Activated effector memory CD4-positive, alpha-beta T cell treated with anti-CD3 and anti-CD28 coated beads, Interleukin-2, amount 50 U/mL, for 16 hours (primary cell): Measurements from ENCODE around the gene HCN4.

Experiments used
- DNase-seq: peaks from one replicate; pipeline ENCODE4 v3.0.0-alpha.2; 2020

HCN4 gene

GRCh38 chr15:73341886-73342600 is 26.7 kb downstream of the HCN4 start:
- no peak for DNase-seq

- no peak for DNase-seq
These were observed 28.1 kb downstream of the HCN4 start for GRCh38 chr15:73340502-73341192.

GRCh38 chr15:73338606-73339374 is 30.0 kb downstream of the HCN4 start:
- no peak for DNase-seq

- DNase-seq = no peak
These were observed 30.7 kb downstream of the HCN4 start for GRCh38 chr15:73338058-73338457.

GRCh38 chr15:73337187-73337586 is 31.6 kb downstream of the HCN4 start:
- no peak for DNase-seq

- no peak for DNase-seq
These were observed 32.0 kb downstream of the HCN4 start for GRCh38 chr15:73336756-73337155.

- no peak for DNase-seq
These were observed 33.3 kb downstream of the HCN4 start for GRCh38 chr15:73335471-73335870.

- no peak for DNase-seq
These were observed 33.7 kb downstream of the HCN4 start for GRCh38 chr15:73335026-73335425.

- no peak for DNase-seq
These were observed 34.7 kb downstream of the HCN4 start for GRCh38 chr15:73334086-73334485.

- DNase-seq = no peak
These were observed 35.8 kb downstream of the HCN4 start for GRCh38 chr15:73333001-73333400.

- no peak for DNase-seq
These were observed 36.5 kb downstream of the HCN4 start for GRCh38 chr15:73331991-73332925.

- no peak for DNase-seq
These were observed 37.3 kb downstream of the HCN4 start for GRCh38 chr15:73331501-73331900.

GRCh38 chr15:73330206-73331051 is 38.3 kb downstream of the HCN4 start:
- no peak for DNase-seq

GRCh38 chr15:73329501-73330200 is 39.1 kb downstream of the HCN4 start:
- DNase-seq = no peak

GRCh38 chr15:73328981-73329380 is 39.8 kb downstream of the HCN4 start:
- no peak for DNase-seq

- no peak for DNase-seq
These were observed 40.5 kb downstream of the HCN4 start for GRCh38 chr15:73328149-73328820.

GRCh38 chr15:73326157-73326556 is 42.6 kb downstream of the HCN4 start:
- peak; percentile 31 for DNase-seq

- DNase-seq = peak; percentile 49
These were observed 43.4 kb downstream of the HCN4 start for GRCh38 chr15:73325191-73325861.

- DNase-seq = peak; percentile 53
These were observed 44.1 kb downstream of the HCN4 start for GRCh38 chr15:73324496-73325170.
